ENCODE data around the gene CTDP1. TPM values are rescaled to one million over a fixed set of nuclear protein-coding genes. Genes with fewer than 3 reads are reported as not detected.
"Not testable (repeated sequence)": the region's sequence is repeated elsewhere in the genome, so short reads cannot be mapped to it uniquely, and the experiment has no call there.

CTDP1 gene
- total RNA-seq, 1 experiment from 2014 or later = 16.5 TPM

DNA sequence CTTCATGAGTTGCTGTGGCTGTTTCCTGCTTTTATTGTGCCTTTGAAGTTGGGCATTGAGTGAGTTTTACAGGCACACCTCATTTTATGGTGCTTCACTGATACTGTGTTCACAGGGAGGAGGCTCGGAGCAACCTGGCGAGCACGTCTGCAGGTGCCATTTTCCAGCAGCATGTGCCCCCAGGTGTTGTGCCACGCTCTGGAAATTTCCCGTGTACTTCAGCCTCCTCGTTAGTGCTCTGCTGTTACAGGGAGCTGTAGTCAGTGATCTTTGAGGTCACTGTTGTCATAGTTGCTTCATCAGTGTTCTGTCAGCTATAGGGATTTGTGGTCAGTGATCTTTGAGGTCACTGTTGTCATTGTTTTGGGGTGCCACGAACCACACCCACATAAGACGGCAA, 20.1 kb downstream of the CTDP1 start:
- no peak for DNase-seq (ENCODE audit: low spot score)

DNA sequence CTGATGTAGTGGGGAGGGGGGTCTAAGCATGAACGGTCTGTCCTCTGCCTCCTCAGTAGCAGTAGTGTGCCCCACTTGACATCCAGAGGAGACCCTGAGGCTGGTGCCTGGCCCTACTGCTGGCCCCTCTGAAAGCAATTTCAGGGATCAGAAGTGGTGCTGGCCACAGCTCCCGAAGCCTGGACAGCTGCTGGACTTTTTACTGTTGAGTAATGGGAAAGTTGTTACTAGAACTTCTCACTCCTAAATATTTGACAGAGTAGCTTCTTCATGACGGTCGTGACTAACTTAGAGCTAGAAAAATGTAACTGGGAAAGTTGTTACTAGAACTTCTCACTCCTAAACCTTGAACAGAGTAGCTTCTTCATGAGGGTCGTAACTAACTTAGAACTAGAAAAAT, 23.3 kb downstream of the CTDP1 start:
- DNase-seq (ENCODE audit: low spot score) = no peak

DNA sequence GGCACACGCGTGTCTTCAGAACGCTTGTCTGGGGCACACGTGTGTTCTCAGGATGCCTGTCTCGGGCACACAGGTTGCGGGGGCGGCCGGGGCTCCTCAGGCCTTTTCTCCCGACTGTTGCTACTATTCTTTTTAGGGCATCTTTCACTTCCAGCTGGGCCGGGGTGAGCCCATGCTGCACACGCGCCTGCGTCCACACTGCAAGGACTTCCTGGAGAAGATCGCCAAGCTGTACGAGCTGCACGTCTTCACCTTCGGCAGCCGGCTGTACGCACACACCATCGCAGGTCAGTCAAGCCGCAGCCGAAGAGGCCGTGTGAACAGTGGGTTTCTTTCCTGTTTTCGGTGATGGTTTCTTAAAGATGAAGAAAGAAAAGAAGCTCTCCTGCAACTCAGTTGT, 25.0 kb downstream of the CTDP1 start:
- DNase-seq (ENCODE audit: low spot score) = no peak

DNA sequence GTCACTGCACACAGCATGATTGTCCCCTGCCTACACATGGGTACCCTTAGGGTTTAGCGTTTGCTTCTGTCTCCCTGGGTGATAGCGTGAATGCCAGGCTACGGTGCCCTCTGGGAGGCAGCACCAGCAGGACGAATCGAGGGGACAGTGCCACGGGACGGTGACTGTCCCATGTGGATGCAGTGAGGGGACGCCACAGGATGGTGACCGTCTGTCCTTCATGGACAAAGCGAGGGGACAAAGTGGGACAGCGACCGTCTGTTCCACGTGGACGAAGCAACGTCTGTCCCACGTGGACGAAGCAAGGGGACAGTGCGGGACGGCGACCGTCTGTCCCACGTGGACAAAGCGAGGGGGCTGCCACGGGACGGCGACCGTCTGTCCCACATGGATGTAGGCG, 25.7 kb downstream of the CTDP1 start:
- no peak for DNase-seq (ENCODE audit: low spot score)

DNA sequence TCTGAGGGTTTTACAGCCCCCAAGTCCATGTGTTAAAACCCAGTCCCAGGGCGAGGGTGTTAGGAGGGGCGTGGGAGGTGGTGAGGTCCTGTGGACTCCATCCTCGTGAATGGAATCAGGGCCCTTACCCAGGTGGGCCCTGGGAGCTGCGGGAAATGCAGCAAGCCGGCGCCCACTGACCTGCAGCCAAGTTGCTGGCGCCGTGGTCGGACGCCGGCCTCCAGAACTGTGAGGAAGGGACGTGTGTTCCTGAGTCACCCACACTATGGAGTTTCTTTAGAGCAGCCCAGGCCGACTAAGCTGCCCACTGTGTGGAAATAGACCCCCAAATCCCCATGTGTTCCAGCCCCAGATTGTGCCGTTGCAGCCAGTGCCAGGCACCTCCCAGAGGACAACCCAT, 26.4 kb downstream of the CTDP1 start:
- no peak for DNase-seq (ENCODE audit: low spot score)

DNA sequence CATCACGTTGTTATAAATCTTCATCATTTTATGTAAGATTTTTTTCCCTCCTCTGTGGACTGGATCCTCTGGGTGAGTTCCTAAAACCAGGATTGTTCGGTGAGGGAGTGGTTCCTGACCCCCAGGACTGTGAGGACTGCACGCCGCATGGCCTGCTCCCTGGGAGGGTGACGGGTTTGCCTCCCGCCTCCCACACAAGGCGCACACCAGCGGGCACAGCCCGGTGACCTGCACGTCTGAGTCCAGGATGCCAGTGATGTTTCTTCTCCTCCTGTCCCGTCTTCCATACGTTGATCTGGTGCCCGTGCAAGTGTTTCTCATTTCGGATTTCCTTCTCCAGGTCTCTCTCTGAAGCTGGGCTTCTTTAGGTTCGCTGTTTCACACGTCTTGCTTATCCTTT, 27.1 kb downstream of the CTDP1 start:
- no peak for DNase-seq (ENCODE audit: low spot score)

DNA sequence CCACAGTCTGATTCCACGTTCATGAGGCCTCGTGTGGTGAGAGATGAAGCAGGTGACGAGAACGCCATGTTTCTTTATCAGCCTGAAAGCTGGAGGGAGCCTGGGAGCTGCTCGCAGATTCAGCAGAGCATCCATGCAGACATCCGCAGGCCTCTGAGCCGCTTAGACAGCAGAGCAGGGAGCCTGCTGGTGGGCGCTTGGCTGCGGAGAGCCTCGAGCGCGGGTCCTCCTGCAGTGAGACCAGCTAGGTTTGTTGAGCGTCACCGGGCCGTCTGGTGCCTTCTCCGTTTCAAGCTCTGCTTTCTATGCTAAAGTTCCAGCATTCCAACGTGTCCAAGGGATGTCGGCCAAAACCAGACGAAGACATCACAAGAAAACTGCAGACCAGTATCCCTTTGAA, 27.6 kb downstream of the CTDP1 start:
- DNase-seq (ENCODE audit: low spot score) = no peak

DNA sequence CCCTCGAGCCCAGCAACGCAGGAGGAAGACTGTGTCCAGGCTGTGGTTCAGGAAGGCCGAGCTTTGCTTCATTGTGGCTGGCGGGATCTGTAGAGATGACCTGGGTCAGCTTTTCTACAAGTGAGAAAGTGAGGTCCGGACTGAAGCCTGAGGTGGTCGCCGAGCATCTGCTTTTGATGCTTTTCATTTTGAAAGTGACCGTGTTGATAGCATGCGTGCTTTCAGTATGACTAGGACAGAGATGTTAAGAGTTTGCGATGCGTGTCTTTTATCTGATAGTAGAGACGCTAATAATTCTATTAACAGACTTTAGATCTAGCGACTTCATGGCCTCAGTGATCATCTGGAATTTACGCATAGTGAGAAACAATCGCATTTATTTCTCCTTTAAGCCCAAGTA, 28.1 kb downstream of the CTDP1 start:
- no peak for DNase-seq (ENCODE audit: low spot score)

DNA sequence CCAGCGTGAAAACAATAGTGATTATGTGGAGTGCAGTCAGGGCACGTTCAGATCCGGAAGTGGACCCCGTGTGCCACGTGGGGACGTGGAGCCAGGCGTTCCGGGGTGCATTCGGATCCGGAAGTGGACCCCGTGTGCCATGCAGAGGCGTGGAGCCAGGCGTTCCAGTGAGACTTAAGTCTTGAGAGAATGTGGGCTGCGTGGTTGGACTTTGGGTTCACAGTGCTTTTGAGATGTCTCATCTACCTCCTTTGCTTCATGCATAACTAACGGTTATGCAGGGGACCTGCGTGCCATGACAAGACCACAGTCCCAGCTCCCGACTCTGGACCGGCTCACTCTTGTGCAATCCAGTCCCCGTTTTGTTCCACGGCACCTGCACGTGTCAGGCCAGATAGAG, 28.8 kb downstream of the CTDP1 start:
- no peak for DNase-seq (ENCODE audit: low spot score)

DNA sequence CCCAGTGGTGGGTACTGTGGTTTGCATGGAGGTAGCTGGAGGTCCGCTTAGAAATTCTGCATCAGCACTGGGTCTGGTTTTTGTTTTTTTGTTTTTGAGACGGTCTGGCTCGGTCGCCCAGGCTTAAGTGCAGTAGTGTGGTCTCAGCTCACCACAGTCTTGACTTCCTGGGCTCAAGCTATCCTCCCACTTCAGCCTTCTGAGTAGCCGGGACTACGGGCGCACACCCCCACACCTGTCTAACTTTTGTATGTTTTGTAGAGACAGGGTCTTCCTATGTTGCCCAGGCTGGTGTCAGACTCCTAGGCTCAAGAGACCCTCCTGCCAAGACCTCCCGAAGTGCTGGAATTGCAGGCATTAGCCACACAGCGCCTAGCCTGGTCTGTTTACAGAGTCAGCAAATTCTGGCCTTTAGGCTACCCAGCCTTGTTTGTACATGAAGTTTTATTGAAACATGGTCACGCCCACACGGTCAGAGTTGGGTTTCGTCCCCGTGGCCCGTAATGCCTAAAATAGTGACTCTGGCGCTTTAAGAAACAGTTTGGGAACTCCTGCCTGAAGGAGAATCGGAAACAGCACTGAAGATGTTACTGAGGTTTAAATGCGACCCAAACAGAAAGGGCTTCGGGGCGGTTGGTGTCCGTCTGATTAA, 32.7 kb downstream of the CTDP1 start:
- no peak for DNase-seq (ENCODE audit: low spot score)

DNA sequence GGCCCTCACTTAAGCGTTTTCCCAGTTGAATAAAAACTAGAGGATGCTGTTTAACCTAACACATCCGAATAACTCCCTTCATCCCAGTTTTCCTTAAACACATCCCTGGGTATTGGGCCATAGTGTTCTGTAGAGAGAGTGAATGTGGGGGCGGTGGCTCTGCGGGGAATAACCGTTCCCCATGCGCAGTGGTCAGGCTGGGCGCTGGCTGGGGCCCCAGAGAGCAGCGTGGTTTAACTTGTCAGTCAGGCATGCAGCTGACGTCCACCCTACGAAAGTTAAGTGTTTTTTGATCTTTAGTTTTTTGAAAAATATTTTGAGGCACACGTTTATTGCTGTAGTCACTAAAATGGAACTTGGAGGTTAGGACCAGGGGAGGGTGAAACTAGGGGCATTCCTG, 33.7 kb downstream of the CTDP1 start:
- DNase-seq (ENCODE audit: low spot score) = no peak

DNA sequence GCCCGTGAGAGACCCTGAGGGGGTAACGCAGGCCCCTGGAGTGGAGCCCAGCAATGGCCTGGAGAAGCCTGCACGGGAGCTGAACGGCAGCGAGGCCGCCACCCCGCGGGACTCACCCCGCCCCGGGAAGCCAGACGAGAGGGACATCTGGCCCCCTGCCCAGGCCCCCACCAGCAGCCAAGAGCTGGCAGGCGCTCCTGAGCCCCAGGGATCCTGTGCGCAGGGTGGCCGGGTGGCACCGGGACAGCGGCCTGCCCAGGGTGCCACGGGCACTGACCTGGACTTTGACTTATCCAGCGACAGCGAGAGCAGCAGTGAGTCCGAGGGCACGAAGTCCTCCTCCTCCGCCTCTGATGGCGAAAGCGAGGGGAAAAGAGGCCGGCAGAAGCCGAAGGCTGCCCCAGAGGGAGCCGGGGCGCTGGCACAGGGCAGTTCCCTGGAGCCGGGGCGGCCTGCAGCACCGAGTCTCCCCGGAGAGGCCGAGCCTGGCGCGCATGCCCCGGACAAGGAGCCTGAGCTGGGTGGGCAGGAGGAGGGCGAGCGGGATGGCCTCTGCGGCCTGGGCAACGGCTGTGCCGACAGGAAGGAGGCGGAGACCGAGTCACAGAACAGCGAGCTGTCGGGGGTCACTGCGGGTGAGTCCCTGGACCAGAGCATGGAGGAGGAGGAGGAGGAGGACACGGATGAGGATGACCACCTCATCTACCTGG, 35.1 kb downstream of the CTDP1 start:
- no peak for DNase-seq (ENCODE audit: low spot score)

DNA sequence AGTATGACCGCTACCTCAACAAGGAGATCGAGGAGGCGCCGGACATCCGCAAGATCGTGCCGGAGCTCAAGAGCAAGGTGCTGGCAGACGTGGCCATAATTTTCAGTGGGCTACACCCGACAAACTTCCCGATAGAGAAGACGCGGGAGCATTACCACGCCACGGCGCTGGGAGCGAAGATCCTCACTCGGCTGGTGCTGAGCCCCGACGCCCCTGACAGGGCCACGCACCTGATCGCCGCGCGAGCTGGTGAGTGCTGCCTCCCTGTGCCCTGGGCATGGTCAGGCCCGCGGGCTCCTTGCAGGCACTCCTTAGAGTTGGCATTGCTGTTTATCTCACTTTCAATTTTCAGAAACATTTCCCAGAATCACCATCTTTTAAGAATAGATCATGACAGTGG, 35.7 kb downstream of the CTDP1 start:
- no peak for DNase-seq (ENCODE audit: low spot score)

DNA sequence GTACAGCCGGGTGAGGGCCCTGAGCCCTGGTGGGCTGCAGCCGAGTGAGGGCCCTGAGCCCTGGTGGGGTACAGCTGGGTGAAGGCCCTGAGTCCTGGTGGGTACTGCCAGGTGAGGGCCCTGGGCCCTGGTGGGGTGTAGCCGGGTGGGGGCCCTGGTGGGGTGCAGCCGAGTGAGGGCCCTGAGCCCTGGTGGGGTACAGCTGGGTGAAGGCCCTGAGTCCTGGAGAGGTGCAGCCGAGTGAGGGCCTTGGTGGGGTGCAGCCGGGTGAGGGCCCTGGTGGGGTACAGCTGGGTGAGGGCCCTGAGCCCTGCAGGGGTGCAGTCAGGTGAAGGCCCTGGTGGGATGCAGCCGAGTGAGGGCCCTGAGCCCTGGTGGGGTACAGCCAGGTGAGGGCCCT, 37.5 kb downstream of the CTDP1 start:
- no peak for DNase-seq (ENCODE audit: low spot score)

DNA sequence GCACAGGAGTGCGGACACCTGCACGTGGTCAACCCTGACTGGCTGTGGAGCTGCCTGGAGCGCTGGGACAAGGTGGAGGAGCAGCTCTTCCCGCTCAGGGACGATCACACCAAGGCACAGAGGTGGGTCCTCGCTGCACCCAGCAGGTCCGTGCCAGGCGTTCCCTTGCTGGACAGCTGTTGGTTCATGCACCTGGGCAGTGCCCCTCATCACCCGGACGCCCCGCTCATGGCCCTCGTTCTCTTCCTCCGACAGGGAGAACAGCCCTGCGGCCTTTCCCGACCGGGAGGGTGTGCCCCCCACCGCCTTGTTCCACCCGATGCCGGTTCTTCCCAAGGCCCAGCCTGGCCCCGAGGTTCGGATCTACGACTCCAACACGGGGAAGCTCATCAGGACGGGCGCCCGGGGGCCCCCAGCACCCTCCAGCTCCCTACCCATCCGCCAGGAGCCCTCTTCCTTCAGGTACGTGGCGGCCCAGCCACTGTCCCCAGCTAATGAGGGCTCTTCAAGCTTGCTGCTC, 38.0 kb downstream of the CTDP1 start:
- no peak for DNase-seq (ENCODE audit: low spot score)

DNA sequence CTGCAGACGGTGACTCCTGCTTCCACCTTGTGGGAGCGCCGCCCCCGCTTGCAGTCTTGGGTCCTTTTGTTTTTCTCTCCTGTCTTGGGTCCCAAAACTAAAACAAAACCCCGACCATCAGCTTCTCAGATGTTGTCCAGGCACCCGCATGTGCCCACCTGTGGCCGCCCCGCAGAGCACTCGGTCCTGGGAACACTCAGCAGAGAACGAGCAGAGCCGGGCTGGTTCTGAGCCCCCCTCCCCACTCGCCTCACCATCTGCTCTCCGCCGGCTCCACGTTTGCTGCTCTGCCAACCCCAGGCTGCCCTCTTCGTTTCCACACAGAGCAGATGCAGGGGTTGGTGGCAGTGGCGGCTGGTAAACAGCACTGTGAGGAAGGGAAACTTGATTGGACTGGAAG, 38.5 kb downstream of the CTDP1 start:
- no peak for DNase-seq (ENCODE audit: low spot score)

DNA sequence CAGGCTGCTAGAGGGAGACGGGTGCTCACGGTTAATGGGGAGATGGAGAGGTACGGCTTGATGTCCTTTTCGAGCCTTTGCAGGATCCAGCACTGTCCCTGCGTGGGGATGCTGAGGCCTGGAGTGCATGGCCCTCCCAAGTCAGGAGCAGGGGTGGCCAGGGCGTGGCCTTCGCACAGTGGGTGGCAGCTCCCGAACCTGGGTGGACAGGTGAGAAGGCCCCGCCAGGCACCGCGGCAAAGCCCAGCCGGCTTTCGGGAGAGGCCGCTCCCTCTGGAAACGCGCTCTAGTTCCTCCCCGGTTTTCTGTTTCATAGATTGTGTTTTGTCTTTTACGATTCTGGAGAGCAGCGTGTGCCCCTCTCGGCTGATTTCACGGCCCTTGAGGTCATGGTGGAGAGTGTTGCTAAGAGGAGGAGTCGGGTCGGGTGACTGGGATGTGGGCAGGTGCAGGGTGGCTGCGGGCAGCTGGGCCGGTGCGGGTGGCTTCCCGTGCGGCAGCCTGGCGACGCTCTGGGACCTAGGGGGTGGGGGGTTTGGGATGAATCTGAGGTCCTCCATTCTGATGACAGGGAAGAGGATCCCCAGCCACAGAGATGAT, 39.4 kb downstream of the CTDP1 start:
- no peak for DNase-seq (ENCODE audit: low spot score)

DNA sequence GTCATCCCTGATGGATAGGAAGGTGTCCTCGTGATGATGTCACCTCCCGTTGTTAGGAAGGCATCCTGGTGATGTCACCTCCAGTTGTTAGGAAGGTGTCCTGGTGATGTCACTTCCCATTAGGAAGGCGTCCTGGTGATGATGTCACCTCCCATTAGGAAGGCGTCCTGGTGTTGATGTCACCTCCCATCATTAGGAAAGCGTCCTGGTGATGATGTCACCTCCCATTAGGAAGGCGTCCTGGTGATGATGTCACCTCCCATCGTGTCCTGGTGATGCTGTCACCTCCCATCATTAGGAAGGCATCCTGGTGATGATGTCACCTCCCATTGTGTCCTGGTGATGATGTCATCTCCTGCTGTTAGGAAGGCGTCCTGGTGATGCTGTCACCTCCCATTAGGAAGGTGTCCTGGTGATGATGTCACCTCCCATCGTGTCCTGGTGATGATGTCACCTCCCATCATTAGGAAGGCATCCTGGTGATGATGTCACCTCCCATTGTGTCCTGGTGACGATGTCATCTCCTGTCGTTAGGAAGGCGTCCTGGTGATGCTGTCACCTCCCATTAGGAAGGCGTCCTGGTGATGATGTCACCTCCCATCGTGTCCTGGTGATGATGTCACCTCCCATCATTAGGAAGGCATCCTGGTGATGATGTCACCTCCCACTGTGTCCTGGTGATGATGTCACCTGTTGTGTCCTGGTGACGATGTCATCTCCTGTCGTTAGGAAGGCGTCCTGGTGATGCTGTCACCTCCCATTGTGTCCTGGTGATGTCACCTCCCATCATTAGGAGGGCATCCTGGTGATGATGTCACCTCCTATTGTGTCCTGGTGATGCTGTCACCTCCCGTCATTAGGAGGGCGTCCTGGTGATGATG, 40.1 kb downstream of the CTDP1 start:
- DNase-seq (ENCODE audit: low spot score) = not testable (repeated sequence)

DNA sequence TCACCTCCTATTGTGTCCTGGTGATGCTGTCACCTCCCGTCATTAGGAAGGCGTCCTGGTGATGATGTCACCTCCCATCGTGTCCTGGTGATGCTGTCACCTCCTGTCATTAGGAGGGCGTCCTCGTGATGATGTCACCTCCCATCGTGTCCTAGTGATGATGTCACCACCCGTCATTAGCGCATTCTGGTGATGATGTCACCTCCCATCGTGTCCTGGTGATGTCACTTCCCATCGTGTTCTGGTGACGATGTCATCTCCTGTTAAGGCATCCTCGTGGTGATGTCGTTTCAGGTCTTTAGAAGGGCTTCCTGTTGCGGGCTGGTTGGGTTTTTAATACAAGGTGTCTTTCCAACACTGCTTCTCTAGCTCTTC, 40.7 kb downstream of the CTDP1 start:
- DNase-seq (ENCODE audit: low spot score) = no peak

DNA sequence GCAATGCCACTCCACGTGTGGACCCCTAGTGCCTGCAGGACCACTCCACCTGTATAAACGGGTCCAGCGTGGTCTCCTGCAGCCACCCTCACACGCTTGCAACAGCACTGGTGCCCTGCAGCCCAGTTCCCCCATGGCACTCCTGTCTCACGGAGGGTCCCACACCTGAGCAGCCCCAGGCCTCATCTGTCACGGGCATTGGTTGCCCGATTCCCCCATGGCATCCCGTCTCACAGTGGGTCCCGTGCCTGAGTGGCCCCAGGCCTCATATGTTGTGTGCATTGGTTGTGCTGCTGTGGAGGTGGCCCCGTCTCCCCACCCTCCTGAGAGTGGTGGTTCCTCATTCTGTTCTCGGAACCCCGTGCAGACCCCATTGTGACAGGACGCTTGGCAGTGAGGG, 43.4 kb downstream of the CTDP1 start:
- no peak for DNase-seq (ENCODE audit: low spot score)

DNA sequence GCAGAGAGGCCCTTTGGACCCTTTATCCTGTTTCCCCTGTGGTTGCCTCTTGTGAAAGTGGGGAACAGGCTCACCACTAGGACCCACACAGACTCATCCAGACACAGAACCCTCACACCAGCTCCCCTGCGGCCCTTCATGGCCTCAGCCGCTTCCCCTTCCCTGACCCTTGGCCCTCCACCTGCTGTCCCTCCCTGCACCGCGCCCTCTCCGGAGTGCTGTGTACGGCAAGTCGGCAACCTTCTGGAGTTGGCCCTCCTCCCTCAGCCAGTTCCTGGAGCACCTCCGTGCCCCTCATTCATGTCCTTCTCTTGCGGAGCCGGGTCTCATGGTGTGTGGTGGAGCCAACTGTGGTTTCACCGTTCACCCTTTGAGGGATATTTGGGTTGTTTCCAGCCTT, 44.0 kb downstream of the CTDP1 start:
- no peak for DNase-seq (ENCODE audit: low spot score)

All from A172 (cell line).